HepG2 (cell line): ENCODE data around the gene ZFP28. TPM values are rescaled to one million over a fixed set of nuclear protein-coding genes. Genes with fewer than 3 reads are reported as not detected.

Experiments used
- ATAC-seq: fragments of 200-7000 bp; cut with Tn5 transposase; 3 replicates; pipeline ENCODE4 v1.9.1; 2020; ENCODE audit warnings: mild to moderate bottlenecking, moderate library complexity
- BruUV-seq: library from RNA; stranded (reverse); fragments of 400-500 nt; replicated peaks from 2 replicates; lab custom pipeline; 2021; lab: Mats Ljungman, UMichigan
- CTCF ChIA-PET: fragments of 300-600 bp; formaldehyde crosslinking; extraction: SDS; loops from one replicate; lab custom pipeline; 2021; ENCODE audit warnings: low total read pairs, inconsistent platforms, low intra/inter-chr PET ratio; lab: Yijun Ruan, JAX
- POLR2A ChIA-PET: fragments of 350-600 bp; sonication (Branson Sonifier 250); formaldehyde crosslinking; loops from one replicate; lab custom pipeline; 2020; ENCODE audit warnings: antibody characterized with exemption, inconsistent platforms; lab: Yijun Ruan, JAX
- DNase-seq: peaks from one replicate; pipeline ENCODE4 v3.0.0-alpha.2; 2015; ENCODE audit warnings: low spot score
- FAIRE-seq: peaks from 3 replicates; lab custom pipeline; 2011; peaks lifted over from hg19 to GRCh38; lab: Jason Lieb, UNC
- H2AFZ ChIP-seq: one replicate; pipeline ENCODE4 v1.6.1; 2011; ENCODE audit warnings: low read length, inconsistent platforms
- H3K27ac ChIP-seq: fragments of 300-600 bp; 3 replicates; pipeline ENCODE4 v1.8.0; 2011; ENCODE audit warnings: mixed run types, mild to moderate bottlenecking, mixed read lengths, low read length, inconsistent platforms; ENCODE audit not compliant: insufficient read depth; ENCODE audit errors: extremely low read length
- H3K27me3 ChIP-seq, 2 experiments: fragments of 200-600 bp in 1 of 2; 2 replicates in 1 of 2; 3 replicates in 1 of 2; pipeline versions ENCODE4 v1.6.0 to v1.8.0; 2011; ENCODE audit warnings: low read length in 2 of 2, mild to moderate bottlenecking in 2 of 2, moderate library complexity in 2 of 2, inconsistent platforms in 1 of 2; ENCODE audit not compliant: insufficient read depth in 2 of 2, control insufficient read depth in 1 of 2
- H3K36me3 ChIP-seq, 2 experiments: fragments of 200-600 bp in 1 of 2; replicated peaks in 1 of 2; 2 replicates in 1 of 2; 3 replicates in 1 of 2; pipeline versions ENCODE4 v1.5.1 to v1.8.0; 2011; ENCODE audit warnings: low read length in 2 of 2, inconsistent platforms in 1 of 2; ENCODE audit not compliant: insufficient read depth in 2 of 2, control insufficient read depth in 1 of 2
- H3K4me1 ChIP-seq: 2 replicates; pipeline ENCODE4 v1.5.1; 2012; ENCODE audit warnings: low read length, inconsistent platforms; ENCODE audit not compliant: insufficient read depth
- H3K4me2 ChIP-seq: 2 replicates; pipeline ENCODE4 v1.6.0; 2011; ENCODE audit warnings: low read depth, low read length, inconsistent platforms
- H3K4me3 ChIP-seq, 3 experiments: fragments of 200-600 bp in 1 of 3; sonication (generic), shearing (Covaris generic) in 1 of 3; replicated peaks in 1 of 3; 2 replicates each; pipeline ENCODE4 v1.5.1; 2011 to 2016; ENCODE audit warnings: low read length in 3 of 3, inconsistent platforms in 2 of 3, low read depth in 2 of 3, mild to moderate bottlenecking in 2 of 3, control low read depth in 1 of 3, mixed read lengths in 1 of 3; ENCODE audit not compliant: insufficient read depth in 1 of 3
- H3K79me2 ChIP-seq: one replicate; pipeline ENCODE4 v1.6.1; 2011; ENCODE audit warnings: low read length, inconsistent platforms; ENCODE audit not compliant: insufficient read depth
- H3K9ac ChIP-seq: 2 replicates; pipeline ENCODE4 v1.6.0; 2011; ENCODE audit warnings: mild to moderate bottlenecking, low read depth, low read length, inconsistent platforms; ENCODE audit not compliant: insufficient read depth
- H3K9me3 ChIP-seq: 2 replicates; pipeline ENCODE4 v1.5.1; 2012; ENCODE audit warnings: mild to moderate bottlenecking, low read length
- H4K20me1 ChIP-seq: 2 replicates; pipeline ENCODE4 v1.6.0; 2011; ENCODE audit warnings: inconsistent platforms, mild to moderate bottlenecking, low read length, moderate library complexity; ENCODE audit not compliant: insufficient read depth
- GABPA ChIP-seq, 2 experiments: IDR thresholded peaks; 2 replicates each; pipeline ENCODE4 v1.6.1; 2011 to 2016; ENCODE audit warnings: low read depth in 2 of 2, low read length in 1 of 2, missing biosample characterization in 1 of 2, missing genetic modification characterization in 1 of 2
- GABPB1 ChIP-seq: IDR thresholded peaks from 2 replicates; pipeline ENCODE4 v1.6.1; 2016; ENCODE audit warnings: mild to moderate bottlenecking, missing genetic modification reagents, moderate library complexity, missing compliant biosample characterization
- NFE2L1 ChIP-seq: sonication (generic); formaldehyde crosslinking; IDR thresholded peaks from 2 replicates; pipeline ENCODE4 v1.4.0; 2020; ENCODE audit warnings: missing genetic modification reagents, mild to moderate bottlenecking, borderline replicate concordance
- NR1H2 ChIP-seq: sonication (generic); formaldehyde crosslinking; IDR thresholded peaks from 2 replicates; pipeline ENCODE4 v1.8.1; 2022; ENCODE audit warnings: low read depth, missing genetic modification reagents, borderline replicate concordance
- PATZ1 ChIP-seq: sonication (generic); formaldehyde crosslinking; IDR thresholded peaks from 2 replicates; pipeline ENCODE4 v1.4.0; 2020; ENCODE audit warnings: missing genetic modification reagents
- THAP11 ChIP-seq: IDR thresholded peaks from 2 replicates; pipeline ENCODE4 v1.6.1; 2016; ENCODE audit warnings: missing biosample characterization, missing genetic modification reagents
- ZBTB4 ChIP-seq: sonication (generic); formaldehyde crosslinking; IDR thresholded peaks from 2 replicates; pipeline ENCODE4 v1.4.0; 2020; ENCODE audit warnings: missing genetic modification reagents, mild to moderate bottlenecking, borderline replicate concordance
- ZNF143 ChIP-seq: sonication (generic); formaldehyde crosslinking; IDR thresholded peaks from 2 replicates; pipeline ENCODE4 v1.4.0; 2020; ENCODE audit warnings: missing genetic modification reagents
- ZNF256 ChIP-seq: sonication (generic); formaldehyde crosslinking; conservative IDR thresholded peaks from 2 replicates; pipeline ENCODE4 v1.4.0; 2020; ENCODE audit warnings: missing genetic modification reagents
- ZNF296 ChIP-seq: sonication (generic); formaldehyde crosslinking; conservative IDR thresholded peaks from 2 replicates; pipeline ENCODE4 v1.5.0; 2020; ENCODE audit warnings: mild to moderate bottlenecking, missing genetic modification reagents
- WGBS: methylation state at CpG from one replicate; pipeline ENCODE4 v1.1.6; 2017; ENCODE audit warnings: low lambda C conversion rate; 5-methylcytosine and 5-hydroxymethylcytosine counted together
- in situ Hi-C: cut with HindIII; loops from 2 replicates; pipeline ENCODE4 v1.10.0; 2017; ENCODE audit warnings: low pct_unique_long_range_greater_than_20kb; ENCODE audit not compliant: extremely low pct_ligation_motif_present
- intact Hi-C: fragments of 100-400 bp; cut with micrococcal nuclease; formaldehyde crosslinking; loops from one replicate; pipeline ENCODE4 v1.10.0; 2022; ENCODE audit not compliant: unreplicated experiment
- polyA plus RNA-seq, 8 experiments: library from polyadenylated mRNA; depleted of rRNA in 3 of 8; stranded (reverse) in 7 of 8; unstranded in 1 of 8; fragments of >200 nt; fragmentation: Illumina TruSeq in 4 of 8; extraction: Trizol in 4 of 8; gene quantifications; 2 replicates each; pipeline versions ENCODE4 v1.2.1 to v1.2.3, GENCODE V29; 2011 to 2016; ENCODE audit warnings: low read depth in 4 of 8, missing spikeins in 1 of 8, mixed read lengths in 1 of 8; ENCODE audit not compliant: insufficient read depth in 1 of 8
- total RNA-seq, 5 experiments: library from RNA; depleted of rRNA; stranded (reverse); fragments of >200 nt; fragmentation: Illumina TruSeq; extraction: Trizol; gene quantifications; 2 replicates each; pipeline ENCODE4 v1.2.3, GENCODE V29; 2016; ENCODE audit warnings: low read depth in 1 of 5

ZFP28 gene
- total and polyA plus RNA-seq, 2 of the 13 experiments (the other 11 are each of a cell fraction or from before 2014, with no cell fraction given) = not detected

DNA sequence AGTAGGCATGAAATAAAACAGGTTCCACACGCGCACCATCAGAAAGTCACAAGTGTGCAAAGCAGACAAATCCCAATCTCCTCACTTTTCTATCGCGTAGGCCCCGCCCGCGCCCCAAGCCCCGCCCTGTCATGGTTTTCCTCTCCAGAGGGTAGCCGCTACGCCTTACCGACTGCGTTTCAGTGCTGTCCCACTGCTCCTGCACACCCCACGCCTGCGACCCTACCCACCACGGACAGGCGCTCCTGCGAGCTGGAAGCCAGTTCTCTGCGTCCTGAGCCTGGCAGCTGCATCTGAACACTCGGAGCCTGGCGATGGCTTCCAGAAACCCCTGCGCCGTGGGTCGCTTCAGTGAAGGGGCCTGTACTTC lies 28.1 kb downstream of the ZFP28 start (continued):
- TF ChIP-seq ZBTB4 (CRISPR knock-in tag) (no peak), ZNF256 (no peak), ZNF296 (CRISPR knock-in tag) (no peak), NFE2L1 (CRISPR knock-in tag) (no peak), NR1H2 (no peak)

GRCh38 chr19:56567274-56568120 lies 28.7 kb downstream of the ZFP28 start, which contains the start of gene ZNF470:
TSS of gene ZNF470 (plus strand) at chr19:56567468. CDS start at chr19:56570312, 2,844 bp downstream.
- Histone ChIP-seq H3K27me3 (no peaks in the 10 kb centered on the region), H2AFZ (no peak within 1 kb of the TSS), H3K4me2 (no peak within 1 kb of the TSS), H3K9ac (no peak within 1 kb of the TSS), H3K79me2 (no peaks in the 10 kb centered on the region), H3K4me3 (no peak within 1 kb of the TSS), H4K20me1 (no peaks in the 10 kb centered on the region), H3K9me3 (peaks cover 92% of the 10 kb centered on the region), H3K27ac (no peak within 1 kb of the TSS), H3K4me1 (no peaks in the 10 kb centered on the region), H3K36me3 (no peaks in the 10 kb centered on the region)
- DNase-seq (no peak), ATAC-seq (no peak), FAIRE-seq (no peak)
- intact Hi-C loops (no loop called here), in situ Hi-C loops (no loop called here)
- ChIA-PET POLR2A (no interaction called here), CTCF (no interaction called here)
- TF ChIP-seq PATZ1 (no peak), THAP11 (CRISPR knock-in tag) (peak; percentile 32; the same call in 1 of the 2 replicates), ZNF143 (CRISPR knock-in tag) (peak; percentile 57), GABPB1 (peak; percentile 57), GABPA (IDR thresholded peaks at IDR 0.05; ENCODE audit: low read depth, low read length) (peak; percentile 30), GABPA (CRISPR knock-in tag; IDR thresholded peaks at IDR 0.05; ENCODE audit: low read depth) (peak; percentile 59)
- BruUV-seq = no TSS peak
- 56% methylated on average over 61 of the region's 66 CpGs for WGBS
